K562 (cell line): ENCODE data around the gene GLOD4. TPM values are rescaled to one million over a fixed set of nuclear protein-coding genes. Genes with fewer than 3 reads are reported as not detected.

ENCODE experiments used
- ATAC-seq: fragments of 200-7000 bp; cut with Tn5 transposase; 3 replicates; pipeline ENCODE4 v1.9.1; 2020; ENCODE audit warnings: moderate library complexity
- BruUV-seq: library from RNA; stranded (reverse); fragments of 400-500 nt; replicated peaks from 2 replicates; lab custom pipeline; 2021; lab: Mats Ljungman, UMichigan
- CTCF ChIA-PET: fragments of 300-600 bp; formaldehyde crosslinking; extraction: SDS; loops from one replicate; lab custom pipeline; 2021; ENCODE audit warnings: low intra/inter-chr PET ratio; lab: Yijun Ruan, JAX
- POLR2A ChIA-PET: fragments of 300-600, 350-650 bp; sonication (Branson Sonifier 250); formaldehyde crosslinking; extraction: SDS; loops from one replicate; lab custom pipeline; 2021; ENCODE audit warnings: antibody characterized with exemption, inconsistent platforms; lab: Yijun Ruan, JAX
- DNase-seq, 4 experiments: peaks; one replicate each; pipeline versions ENCODE4 v3.0.0 to v3.0.0-alpha.2; 2011 to 2018; ENCODE audit warnings: low spot score in 3 of 4, mixed read lengths in 3 of 4; ENCODE audit errors: extremely low read depth in 1 of 4
- FAIRE-seq: peaks from 2 replicates; lab custom pipeline; 2011; peaks lifted over from hg19 to GRCh38; lab: Jason Lieb, UNC
- H2AFZ ChIP-seq: 2 replicates; pipeline ENCODE4 v1.6.0; 2011; ENCODE audit warnings: low read depth, low read length, control low read depth, inconsistent platforms
- H3K27ac ChIP-seq: fragments of 200-600 bp; 3 replicates; pipeline ENCODE4 v1.8.0; 2011; ENCODE audit warnings: low read depth, mild to moderate bottlenecking, control low read depth, inconsistent platforms, low read length, moderate library complexity, mixed read lengths; ENCODE audit errors: extremely low read depth
- H3K27me3 ChIP-seq, 2 experiments: fragments of 300-600 bp in 1 of 2; 2 replicates in 1 of 2; 3 replicates in 1 of 2; pipeline versions ENCODE4 v1.6.0 to v1.8.0; 2011; ENCODE audit warnings: inconsistent platforms in 2 of 2, low read length in 2 of 2, mild to moderate bottlenecking in 1 of 2, mixed read lengths in 1 of 2, moderate library complexity in 1 of 2; ENCODE audit not compliant: control insufficient read depth in 2 of 2, insufficient read depth in 2 of 2
- H3K36me3 ChIP-seq: fragments of 300-600 bp; 3 replicates; pipeline ENCODE4 v1.8.0; 2011; ENCODE audit warnings: mild to moderate bottlenecking, low read length, inconsistent platforms; ENCODE audit not compliant: control insufficient read depth, insufficient read depth
- H3K4me1 ChIP-seq, 2 experiments: fragments of 200-600 bp in 1 of 2; replicated peaks in 1 of 2; 2 replicates in 1 of 2; 3 replicates in 1 of 2; pipeline versions ENCODE4 v1.5.1 to v1.8.0; 2011; ENCODE audit warnings: inconsistent platforms in 2 of 2, low read length in 2 of 2, mild to moderate bottlenecking in 1 of 2, mixed read lengths in 1 of 2, moderate library complexity in 1 of 2; ENCODE audit not compliant: control insufficient read depth in 2 of 2, insufficient read depth in 2 of 2
- H3K4me2 ChIP-seq: 2 replicates; pipeline ENCODE4 v1.6.1; 2011; ENCODE audit warnings: low read length, control low read depth, inconsistent platforms, mixed read lengths; ENCODE audit not compliant: insufficient read depth
- H3K4me3 ChIP-seq: fragments of 200-600 bp; sonication (generic), shearing (Covaris generic); 2 replicates; pipeline ENCODE4 v1.5.1; 2016; ENCODE audit warnings: control low read depth, inconsistent platforms
- H3K79me2 ChIP-seq: fragments of 200-600 bp; 3 replicates; pipeline ENCODE4 v1.8.0; 2011; ENCODE audit warnings: low read length, inconsistent platforms; ENCODE audit not compliant: control insufficient read depth, insufficient read depth
- H3K9ac ChIP-seq, 2 experiments: 2 replicates each; pipeline versions ENCODE4 v1.6.0 to v1.6.1; 2011; ENCODE audit warnings: low read depth in 2 of 2, low read length in 2 of 2, control low read depth in 1 of 2, inconsistent platforms in 1 of 2, mild to moderate bottlenecking in 1 of 2, mixed read lengths in 1 of 2; ENCODE audit not compliant: insufficient read depth in 1 of 2
- H3K9me1 ChIP-seq: one replicate; pipeline ENCODE4 v1.6.0; 2011; ENCODE audit warnings: inconsistent platforms, mild to moderate bottlenecking, low read length, moderate library complexity; ENCODE audit not compliant: control insufficient read depth, insufficient read depth
- H3K9me3 ChIP-seq: replicated peaks from 2 replicates; pipeline ENCODE4 v1.5.1; 2011; ENCODE audit warnings: low read depth, low read length, inconsistent platforms; ENCODE audit not compliant: control insufficient read depth, insufficient read depth
- H4K20me1 ChIP-seq: replicated peaks from 2 replicates; pipeline ENCODE4 v1.6.1; 2011; ENCODE audit warnings: low read length, inconsistent platforms, mixed read lengths; ENCODE audit not compliant: control insufficient read depth, insufficient read depth
- CHD7 ChIP-seq: fragments of 200-600 bp; sonication (generic); IDR thresholded peaks from one replicate; pipeline ENCODE4 v1.6.1; 2012; ENCODE audit warnings: mild to moderate bottlenecking, low read depth, low read length, inconsistent platforms
- PBX2 ChIP-seq, 2 experiments: IDR thresholded peaks in 1 of 2; conservative IDR thresholded peaks in 1 of 2; 2 replicates each; pipeline ENCODE4 v1.6.1; 2016; ENCODE audit warnings: low read depth in 2 of 2, mild to moderate bottlenecking in 1 of 2, missing compliant biosample characterization in 1 of 2, missing genetic modification characterization in 1 of 2, moderate library complexity in 1 of 2
- RBBP5 ChIP-seq: fragments of 200-600 bp; sonication (generic); IDR thresholded peaks from 2 replicates; pipeline ENCODE4 v1.6.1; 2012; ENCODE audit warnings: borderline replicate concordance, mild to moderate bottlenecking, low read length, control low read depth, inconsistent platforms; ENCODE audit not compliant: insufficient read depth, poor library complexity, severe bottlenecking
- SMAD1 ChIP-seq: fragments of 150-350 bp; IDR thresholded peaks from 2 replicates; pipeline ENCODE4 v1.6.1; 2014; ENCODE audit warnings: low read length, low read depth; ENCODE audit not compliant: partially characterized antibody
- WGBS: fragments of 100-300 bp; shearing (Covaris generic); methylation state at CpG from one replicate; pipeline ENCODE4 v1.1.6; 2016; ENCODE audit warnings: low coverage, mixed read lengths; ENCODE audit not compliant: insufficient coverage; ENCODE audit errors: missing lambda C conversion rate; 5-methylcytosine and 5-hydroxymethylcytosine counted together
- in situ Hi-C: fragments of 300-500 bp; cut with MboI; formaldehyde crosslinking; loops from 4 replicates; pipeline ENCODE4 v1.15.0; 2018; ENCODE audit warnings: inconsistent platforms, mixed read lengths
- intact Hi-C: fragments of 100-400 bp; cut with micrococcal nuclease; formaldehyde crosslinking; loops from 2 replicates; pipeline ENCODE4 v1.14.2; 2022
- polyA plus RNA-seq, 8 experiments: library from polyadenylated mRNA; depleted of rRNA in 4 of 8; stranded (reverse) in 5 of 8; unstranded in 3 of 8; fragments of >200 nt; fragmentation: Nextera tagmentation in 2 of 8; fragmentation: Illumina TruSeq in 1 of 8; extraction: Ambion mirVana in 2 of 8; extraction: Trizol in 1 of 8; gene quantifications; 2 replicates each; pipeline versions ENCODE4 v1.2.1 to v1.2.3, GENCODE V29; 2011 to 2014; ENCODE audit warnings: inconsistent platforms in 1 of 8, missing spikeins in 1 of 8
- total RNA-seq, 7 experiments: library from RNA; depleted of rRNA in 6 of 7; stranded (reverse); fragments of >200 nt in 6 of 7; fragmentation: Illumina TruSeq in 2 of 7; extraction: Trizol in 2 of 7; gene quantifications; 2 replicates each; pipeline versions ENCODE4 v1.2.1 to v1.2.3, GENCODE V29; 2011 to 2021; ENCODE audit warnings: low replicate concordance in 1 of 7

GLOD4 gene
- total and polyA plus RNA-seq, 9 of the 15 experiments (the other 6 are each of a cell fraction or from before 2014, with no cell fraction given), result 52.0 to 109 (median 64.9) TPM

- DNase-seq (peak; percentile 69 to 86 (median 84)), ATAC-seq (peak; percentile 83), FAIRE-seq (no peak)
- peak within 1 kb of the TSS; percentile 69 to 91 for H3K9ac ChIP-seq
- H3K36me3 ChIP-seq, result peaks cover 20% of the 10 kb centered on the region; the same call in 2 of the 3 replicates
- H3K9me1 ChIP-seq, result no peaks in the 10 kb centered on the region
- WGBS, result no CpG with 5 or more reads among the region's 126 CpGs
- H3K27ac ChIP-seq, result peak within 1 kb of the TSS; percentile 74
- no peaks in the 10 kb centered on the region for H4K20me1 ChIP-seq
- H2AFZ ChIP-seq, result peak within 1 kb of the TSS; percentile 76
- peaks cover 12% of the 10 kb centered on the region; the same call in 2 of the 3 replicates for H3K79me2 ChIP-seq
- H3K4me3 ChIP-seq, result peak within 1 kb of the TSS; percentile 61
- H3K4me2 ChIP-seq, result peak within 1 kb of the TSS; percentile 85
- H3K4me1 ChIP-seq, result peaks cover 7 to 17% of the 10 kb centered on the region in 2 experiments; a peak in 4 of 5 replicates
- ChIA-PET POLR2A (interaction anchor here (1.0 kb wide), 1 partner anchor 13 kb away, joined by 3 read pairs; no protein-coding TSS in a partner anchor), CTCF (no interaction called here)
- no TSS peak for BruUV-seq
- intact Hi-C loops (no loop called here), in situ Hi-C loops (no loop called here)
- H3K27me3 ChIP-seq, result no peaks in the 10 kb centered on the region
- H3K9me3 ChIP-seq, result no peaks in the 10 kb centered on the region
- no peak for TF ChIP-seq SMAD1
- TF ChIP-seq RBBP5, result peak; percentile 8
- TF ChIP-seq CHD7, result no peak
- TF ChIP-seq PBX2 (CRISPR knock-in tag; IDR thresholded peaks at IDR 0.05; ENCODE audit: low read depth), result no peak
- no peak for TF ChIP-seq PBX2 (tag; conservative IDR thresholded peaks at IDR 0.05; ENCODE audit: low read depth)
Observed at GRCh38 chr17:732067-732901, 49.8 kb downstream of the GLOD4 start, which contains the start of gene TLCD3A. TSS of gene TLCD3A (plus strand) at chr17:732596. CDS start at chr17:732648, 52 bp downstream.
